Muscle layer of colon (tissue), 2 donors: ENCODE measurements around the gene PNPO.

Experiments used
- H3K27ac ChIP-seq: one replicate; pipeline ENCODE4 v1.7.0; 2013; ENCODE audit warnings: low read depth, mild to moderate bottlenecking, low read length, moderate library complexity
- H3K27me3 ChIP-seq, 2 donors: one replicate each; pipeline ENCODE4 v1.7.0; 2013; ENCODE audit warnings: low read length in 2 of 2, mild to moderate bottlenecking in 2 of 2; ENCODE audit not compliant: insufficient read depth in 2 of 2, control insufficient read depth in 1 of 2
- H3K36me3 ChIP-seq: one replicate; pipeline ENCODE4 v1.7.0; 2013; ENCODE audit warnings: mild to moderate bottlenecking, low read length; ENCODE audit not compliant: insufficient read depth
- H3K4me1 ChIP-seq: one replicate; pipeline ENCODE4 v1.7.0; 2013; ENCODE audit warnings: mild to moderate bottlenecking, low read length; ENCODE audit not compliant: insufficient read depth
- H3K4me3 ChIP-seq, 2 donors: one replicate each; pipeline ENCODE4 v1.7.0; 2013; ENCODE audit warnings: low read length in 2 of 2, low read depth in 1 of 2, mild to moderate bottlenecking in 1 of 2, moderate library complexity in 1 of 2
- H3K9ac ChIP-seq: one replicate; pipeline ENCODE4 v1.7.0; 2013; ENCODE audit warnings: low read length
- H3K9me3 ChIP-seq: one replicate; pipeline ENCODE4 v1.7.0; 2013; ENCODE audit warnings: mild to moderate bottlenecking, low read length
- donor health status: abdominal sarcoma.
- donor health status: Adenocarcinoma of cecum.

PNPO gene

GRCh38 chr17:47969930-47970724 is 28.8 kb downstream of the PNPO start:
- H3K4me1 ChIP-seq, result peaks cover 30% of the 10 kb centered on the region
- H3K27ac ChIP-seq, result no peak overlapping the region
- no peaks in the 10 kb centered on the region for H3K27me3 ChIP-seq
- no peaks in the 10 kb centered on the region for H3K9me3 ChIP-seq
- H3K9ac ChIP-seq, result peak overlapping the region; percentile 20
- H3K36me3 ChIP-seq, result peaks cover 4% of the 10 kb centered on the region
- H3K4me3 ChIP-seq, result peak overlapping the region; percentile 21 to 76

- peaks cover 12% of the 10 kb centered on the region for H3K36me3 ChIP-seq
- peak within 1 kb of the TSS; percentile 83 for H3K9ac ChIP-seq
- peaks cover 24% of the 10 kb centered on the region for H3K4me1 ChIP-seq
These were observed 29.5 kb downstream of the PNPO start, which contains the start of gene CDK5RAP3 for GRCh38 chr17:47970725-47971499. CDK5RAP3 (plus strand) TSS chr17:47971113; CDS start chr17:47971147, 34 bp downstream.

GRCh38 chr17:47973541-47973940 is 32.2 kb downstream of the PNPO start:
- peaks cover 21% of the 10 kb centered on the region for H3K36me3 ChIP-seq

More at GRCh38 chr17:47970725-47971499, 29.5 kb downstream of the PNPO start, which contains the start of gene CDK5RAP3:
- no peaks in the 10 kb centered on the region for H3K27me3 ChIP-seq
- peak within 1 kb of the TSS; percentile 80 to 99 for H3K4me3 ChIP-seq
- peak within 1 kb of the TSS; percentile 93 for H3K27ac ChIP-seq
- no peaks in the 10 kb centered on the region for H3K9me3 ChIP-seq

GRCh38 chr17:47975189-47975822 is 33.9 kb downstream of the PNPO start:
- no peaks in the 10 kb centered on the region for H3K9me3 ChIP-seq
- no peak overlapping the region for H3K4me3 ChIP-seq
- peaks cover 38% of the 10 kb centered on the region for H3K36me3 ChIP-seq
- no peak overlapping the region for H3K9ac ChIP-seq
- H3K27ac ChIP-seq, result no peak overlapping the region
- no peaks in the 10 kb centered on the region for H3K27me3 ChIP-seq
- H3K4me1 ChIP-seq, result peaks cover 12% of the 10 kb centered on the region

More at GRCh38 chr17:47973541-47973940, 32.2 kb downstream of the PNPO start:
- no peaks in the 10 kb centered on the region for H3K27me3 ChIP-seq
- H3K4me3 ChIP-seq, result no peak overlapping the region
- no peak overlapping the region for H3K9ac ChIP-seq
- no peak overlapping the region for H3K27ac ChIP-seq
- H3K9me3 ChIP-seq, result no peaks in the 10 kb centered on the region
- H3K4me1 ChIP-seq, result peaks cover 17% of the 10 kb centered on the region

GRCh38 chr17:47975823-47976205 is 34.4 kb downstream of the PNPO start:
- H3K27me3 ChIP-seq, result no peaks in the 10 kb centered on the region
- H3K9me3 ChIP-seq, result no peaks in the 10 kb centered on the region
- H3K27ac ChIP-seq, result no peak overlapping the region
- H3K36me3 ChIP-seq, result peaks cover 43% of the 10 kb centered on the region
- peaks cover 10% of the 10 kb centered on the region for H3K4me1 ChIP-seq
- no peak overlapping the region for H3K9ac ChIP-seq
- H3K4me3 ChIP-seq, result no peak overlapping the region

- Histone ChIP-seq H3K9me3 (no peaks in the 10 kb centered on the region), H3K9ac (no peak overlapping the region), H3K4me1 (no peaks in the 10 kb centered on the region), H3K36me3 (peaks cover 65% of the 10 kb centered on the region), H3K27me3 (no peaks in the 10 kb centered on the region), H3K4me3 (no peak overlapping the region), H3K27ac (no peak overlapping the region)
These were observed 37.0 kb downstream of the PNPO start for GRCh38 chr17:47978324-47978723.

GRCh38 chr17:47980541-47980940 is 39.2 kb downstream of the PNPO start:
- H3K9me3 ChIP-seq, result no peaks in the 10 kb centered on the region
- no peak overlapping the region for H3K9ac ChIP-seq
- H3K27ac ChIP-seq, result no peak overlapping the region
- H3K4me1 ChIP-seq, result no peaks in the 10 kb centered on the region
- no peak overlapping the region for H3K4me3 ChIP-seq
- no peaks in the 10 kb centered on the region for H3K27me3 ChIP-seq
- H3K36me3 ChIP-seq, result peaks cover 56% of the 10 kb centered on the region

- no peak overlapping the region for H3K9ac ChIP-seq
- H3K9me3 ChIP-seq, result no peaks in the 10 kb centered on the region
- H3K4me1 ChIP-seq, result no peaks in the 10 kb centered on the region
- H3K4me3 ChIP-seq, result no peak overlapping the region
- H3K36me3 ChIP-seq, result peaks cover 51% of the 10 kb centered on the region
- no peak overlapping the region for H3K27ac ChIP-seq
- H3K27me3 ChIP-seq, result no peaks in the 10 kb centered on the region
These were observed 40.1 kb downstream of the PNPO start for GRCh38 chr17:47981462-47981861.

- H3K9ac ChIP-seq, result no peak overlapping the region
- no peak overlapping the region for H3K27ac ChIP-seq
- no peak overlapping the region for H3K4me3 ChIP-seq
- no peaks in the 10 kb centered on the region for H3K27me3 ChIP-seq
- no peaks in the 10 kb centered on the region for H3K9me3 ChIP-seq
- H3K4me1 ChIP-seq, result peaks cover 4% of the 10 kb centered on the region
- H3K36me3 ChIP-seq, result peaks cover 51% of the 10 kb centered on the region
These were observed 40.8 kb downstream of the PNPO start for GRCh38 chr17:47982091-47982617.

- no peaks in the 10 kb centered on the region for H3K27me3 ChIP-seq
- no peaks in the 10 kb centered on the region for H3K9me3 ChIP-seq
- no peak overlapping the region for H3K9ac ChIP-seq
- H3K4me1 ChIP-seq, result peaks cover 9% of the 10 kb centered on the region
- H3K4me3 ChIP-seq, result no peak overlapping the region
- H3K27ac ChIP-seq, result no peak overlapping the region
- peaks cover 46% of the 10 kb centered on the region for H3K36me3 ChIP-seq
These were observed 41.4 kb downstream of the PNPO start for GRCh38 chr17:47982645-47983390.
